Measurements from ENCODE around the gene KLHL3.

DNA sequence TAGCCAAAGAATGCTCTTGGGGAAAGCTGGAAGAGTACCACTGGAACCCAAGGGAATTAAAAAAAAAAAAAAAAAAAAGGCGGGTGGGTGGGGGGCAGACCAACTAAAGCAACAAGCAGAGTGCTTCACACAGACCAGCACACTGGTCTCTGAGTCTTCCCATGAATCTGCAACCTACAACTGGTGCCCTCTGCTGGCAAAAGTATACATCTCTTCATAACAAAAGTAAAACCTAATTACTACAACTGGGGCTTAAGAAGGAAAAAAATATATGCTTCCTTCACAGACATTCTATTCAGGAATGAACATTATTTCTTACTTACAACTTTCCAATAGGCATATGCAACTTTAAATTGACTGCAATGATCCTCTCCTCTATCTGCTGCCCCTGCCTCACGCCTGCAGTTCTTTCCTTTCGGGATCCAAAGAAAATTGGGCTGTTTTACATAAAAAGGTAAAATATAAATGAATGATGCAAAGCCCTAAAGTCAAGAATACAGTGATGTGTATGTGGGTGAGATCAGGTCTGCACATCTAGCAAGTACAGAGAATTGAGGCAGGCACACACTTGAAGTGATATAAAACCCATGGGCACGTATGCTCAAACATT is 7.2 kb upstream of the KLHL3 start:
- TF ChIP-seq CTCF (IDR thresholded peaks at IDR 0.05; ENCODE audit: low read length), result peak; percentile 64
- TF ChIP-seq EZH2 (IDR thresholded peaks at IDR 0.05; ENCODE audit: borderline replicate concordance, low read length), result no peak

All from OCI-LY1 (cell line).